Measurements from ENCODE around the gene INTS11.

DNA sequence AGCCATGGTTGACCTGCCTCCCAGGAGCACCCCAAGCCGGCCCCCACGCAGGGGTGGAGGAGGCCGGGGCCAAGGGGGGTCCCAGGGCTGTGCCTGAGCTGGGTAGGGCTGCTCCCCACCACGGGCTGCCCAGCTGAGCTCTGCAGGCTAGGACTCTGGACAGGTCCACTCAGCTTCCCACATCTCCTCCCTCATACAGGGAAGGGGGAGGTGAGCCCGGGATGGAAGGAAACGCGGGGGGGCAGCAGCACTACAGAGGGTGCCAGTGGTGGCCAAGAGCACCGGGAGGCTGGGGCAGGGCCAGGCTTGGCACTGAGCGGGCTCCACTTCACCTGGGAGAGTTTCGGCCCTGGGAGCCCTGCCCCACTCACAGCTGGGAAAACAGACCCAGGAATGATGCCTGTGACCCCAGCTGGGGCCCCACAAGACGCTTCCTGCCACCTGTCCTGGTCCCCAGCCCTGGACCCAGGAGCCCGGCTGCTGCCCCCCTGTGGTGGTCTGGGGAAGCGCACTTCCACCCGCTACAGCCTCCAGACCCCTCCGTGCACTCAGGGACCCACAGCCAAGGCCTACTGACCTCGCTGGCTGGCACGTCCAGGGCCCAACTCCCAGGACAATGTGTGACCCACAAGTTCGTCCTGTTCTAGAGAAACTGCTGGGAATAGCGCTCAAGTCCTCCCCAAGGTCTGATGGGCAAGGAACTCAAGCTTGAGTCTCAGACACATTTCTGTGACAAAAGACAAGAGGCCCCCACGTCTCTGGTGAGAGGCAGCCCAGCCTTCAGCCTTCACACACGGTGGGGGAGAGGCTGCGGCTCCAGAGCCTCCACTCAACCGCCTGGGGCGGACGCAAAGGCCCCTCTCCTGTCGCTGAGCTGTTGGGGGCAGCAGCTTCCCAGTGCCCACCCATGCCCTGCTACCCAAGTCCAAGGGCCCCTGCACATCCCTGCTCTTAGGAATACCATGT, 47.6 kb upstream of the INTS11 start:
- TF ChIP-seq POLR2AphosphoS5 (IDR thresholded peaks at IDR 0.05; ENCODE audit: low read depth, low read length) = no peak; the same call in 1 of the 2 replicates
- no peak for TF ChIP-seq POLR2A (IDR thresholded peaks at IDR 0.05; ENCODE audit: low read depth, low read length)
- no peak for TF ChIP-seq POU2F2 (IDR thresholded peaks at IDR 0.05; ENCODE audit: low read depth, low read length)
- no peak for TF ChIP-seq SPI1 (IDR thresholded peaks at IDR 0.05; ENCODE audit: low read depth, low read length)
- no peak for TF ChIP-seq TAF1 (IDR thresholded peaks at IDR 0.05; ENCODE audit: low read depth, low read length)

Data from GM12891 (cell line).